DND-41 (cell line): ENCODE data around the gene IL1RL1.

Experiments
- CTCF ChIP-seq: IDR thresholded peaks from 2 replicates; pipeline ENCODE4 v1.5.1; 2012; ENCODE audit warnings: borderline replicate concordance, low read length, moderate library complexity, mild to moderate bottlenecking; ENCODE audit not compliant: poor library complexity, severe bottlenecking; ENCODE audit errors: extremely low read depth
- EZH2 ChIP-seq: IDR thresholded peaks from 3 replicates; pipeline ENCODE4 v1.6.1; 2012; ENCODE audit warnings: borderline replicate concordance, low read depth, mild to moderate bottlenecking, moderate library complexity, low read length, inconsistent platforms; ENCODE audit not compliant: severe bottlenecking

GRCh38 chr2:102335871-102336366 is 24.6 kb downstream of the IL1RL1 start:
- TF ChIP-seq CTCF (no peak), EZH2 (no peak)
